T1000 (cell line): Measurements from ENCODE around the gene ZIC2.

ENCODE experiments used
- DNase-seq: peaks from one replicate; lab custom pipeline; 2025; ENCODE audit warnings: mixed read lengths; lab: John Stamatoyannopoulos, UW

Gene ZIC2

GRCh38 chr13:99986741-99987140, 5.2 kb downstream of the ZIC2 start:
- no peak for DNase-seq

- DNase-seq, result no peak
Observed at GRCh38 chr13:99987154-99988019, 5.8 kb downstream of the ZIC2 start.

GRCh38 chr13:99988529-99989275, 7.1 kb downstream of the ZIC2 start:
- DNase-seq, result no peak

- DNase-seq, result no peak
Observed at GRCh38 chr13:99989276-99990125, 7.9 kb downstream of the ZIC2 start.

- DNase-seq, result no peak
Observed at GRCh38 chr13:99990126-99990977, 8.8 kb downstream of the ZIC2 start.

GRCh38 chr13:99991013-99991827, 9.6 kb downstream of the ZIC2 start:
- no peak for DNase-seq

- no peak for DNase-seq
Observed at GRCh38 chr13:99991828-99992775, 10.5 kb downstream of the ZIC2 start.

GRCh38 chr13:99992949-99993351, 11.4 kb downstream of the ZIC2 start:
- DNase-seq, result no peak

- DNase-seq, result no peak
Observed at GRCh38 chr13:99993660-99994637, 12.4 kb downstream of the ZIC2 start.

GRCh38 chr13:99994638-99995020, 13.0 kb downstream of the ZIC2 start:
- no peak for DNase-seq

GRCh38 chr13:99995104-99995588, 13.6 kb downstream of the ZIC2 start:
- DNase-seq, result no peak

GRCh38 chr13:99995589-99996380, 14.2 kb downstream of the ZIC2 start:
- DNase-seq, result no peak

- no peak for DNase-seq
Observed at GRCh38 chr13:99996381-99996973, 14.9 kb downstream of the ZIC2 start.

GRCh38 chr13:99997702-99998214, 16.2 kb downstream of the ZIC2 start:
- no peak for DNase-seq

GRCh38 chr13:99998261-99998660, 16.7 kb downstream of the ZIC2 start:
- no peak for DNase-seq

GRCh38 chr13:100014621-100015020, 33.0 kb downstream of the ZIC2 start:
- DNase-seq, result no peak
